Spleen (tissue), 7 donors: ENCODE results near the gene IHH.

Experiments used
- CTCF ChIP-seq, 11 experiments: fragments of 200-600 bp in 7 of 11; fragments of 450-650 bp in 4 of 11; sonication (generic) in 4 of 11; IDR thresholded peaks in 8 of 11; conservative IDR thresholded peaks in 3 of 11; 1 replicate in 7 of 11; 2 replicates in 4 of 11; pipeline versions ENCODE4 v1.4.0 to v1.8.0; 2016 to 2021; ENCODE audit warnings: antibody characterized with exemption in 11 of 11, inconsistent platforms in 4 of 11, mild to moderate bottlenecking in 1 of 11
- POLR2A ChIP-seq, 3 donors: fragments of 450-650 bp; IDR thresholded peaks; one replicate each; pipeline ENCODE4 v1.5.1; 2017; ENCODE audit warnings: antibody characterized with exemption in 3 of 3, mild to moderate bottlenecking in 1 of 3
- POLR2AphosphoS5 ChIP-seq, 3 donors: sonication (generic); formaldehyde crosslinking; IDR thresholded peaks; one replicate each; pipeline ENCODE4 v1.5.1; 2017; ENCODE audit warnings: antibody characterized with exemption in 3 of 3
- donor health status: DM: no; HTN: no; CAD: no; lungs with moderate emphysema.
- donor health status: DM: no; HTN: no; CAD: no.
- donor health status: DM: no; HTN: no; CAD: no.

- TF ChIP-seq POLR2AphosphoS5 (IDR thresholded peaks at IDR 0.05) = no peak
- TF ChIP-seq CTCF (IDR thresholded peaks at IDR 0.05 in 8 of 11, conservative IDR thresholded peaks at IDR 0.05 in 3 of 11) = no peak
- TF ChIP-seq POLR2A (IDR thresholded peaks at IDR 0.05) = no peak
Observed at GRCh38 chr2:219078126-219078525, 17.4 kb upstream of the IHH start.
